ENCODE measurements around the gene RBFOX2. TPM values are rescaled to one million over a fixed set of nuclear protein-coding genes. Genes with fewer than 3 reads are reported as not detected.
"Not testable (repeated sequence)": the region's sequence is repeated elsewhere in the genome, so short reads cannot be mapped to it uniquely, and the experiment has no call there.

The RBFOX2 gene
- total and polyA plus RNA-seq, 2 donors (not counting 1 experiment from before 2014, with no cell fraction given) = 173 to 190 TPM

DNA sequence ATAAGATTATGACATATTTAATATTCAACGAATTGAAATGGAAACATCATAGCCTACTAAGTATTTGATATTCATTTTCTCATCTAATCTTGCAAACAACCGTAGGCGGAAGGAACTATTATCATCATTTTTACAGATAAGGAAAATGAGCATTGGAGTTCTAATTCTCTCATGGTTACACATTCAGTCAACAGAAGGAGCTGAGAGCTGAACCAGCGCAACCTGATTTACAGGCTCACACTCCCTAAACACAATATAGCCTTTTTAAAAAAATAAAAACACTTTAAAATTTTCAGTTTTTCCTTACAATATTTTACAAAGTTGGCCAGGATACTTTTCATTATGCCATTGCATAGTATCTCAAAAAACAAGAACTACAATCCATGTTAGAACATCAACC, 236.1 kb downstream of the RBFOX2 start:
- no peak overlapping the region for H2AFZ ChIP-seq (ENCODE audit: low read length)
- H3K4me3 ChIP-seq (replicated peaks in 1 of 4; ENCODE audit: control extremely low read depth in 1 of 4, insufficient read depth in 1 of 4, low read depth in 3 of 4, low read length in 4 of 4) = no peak overlapping the region
- H3K4me1 ChIP-seq (ENCODE audit: control insufficient read depth, extremely low read depth, insufficient read depth, low read length) = no peaks in the 10 kb centered on the region
- H3K9me3 ChIP-seq (ENCODE audit: control insufficient read depth, insufficient read depth, low read depth, low read length) = no peaks in the 10 kb centered on the region
- H3K4me2 ChIP-seq (ENCODE audit: extremely low read depth, insufficient read depth, low read length) = no peak overlapping the region
- DNase-seq (ENCODE audit: low read depth in 2 of 2) = no peak
- no peaks in the 10 kb centered on the region for H3K27me3 ChIP-seq (ENCODE audit: control insufficient read depth, insufficient read depth, low read length)
- TF ChIP-seq EZH2 (IDR thresholded peaks at IDR 0.05; ENCODE audit: low read length, missing control alignments) = no peak
- TF ChIP-seq, protein P1, sequence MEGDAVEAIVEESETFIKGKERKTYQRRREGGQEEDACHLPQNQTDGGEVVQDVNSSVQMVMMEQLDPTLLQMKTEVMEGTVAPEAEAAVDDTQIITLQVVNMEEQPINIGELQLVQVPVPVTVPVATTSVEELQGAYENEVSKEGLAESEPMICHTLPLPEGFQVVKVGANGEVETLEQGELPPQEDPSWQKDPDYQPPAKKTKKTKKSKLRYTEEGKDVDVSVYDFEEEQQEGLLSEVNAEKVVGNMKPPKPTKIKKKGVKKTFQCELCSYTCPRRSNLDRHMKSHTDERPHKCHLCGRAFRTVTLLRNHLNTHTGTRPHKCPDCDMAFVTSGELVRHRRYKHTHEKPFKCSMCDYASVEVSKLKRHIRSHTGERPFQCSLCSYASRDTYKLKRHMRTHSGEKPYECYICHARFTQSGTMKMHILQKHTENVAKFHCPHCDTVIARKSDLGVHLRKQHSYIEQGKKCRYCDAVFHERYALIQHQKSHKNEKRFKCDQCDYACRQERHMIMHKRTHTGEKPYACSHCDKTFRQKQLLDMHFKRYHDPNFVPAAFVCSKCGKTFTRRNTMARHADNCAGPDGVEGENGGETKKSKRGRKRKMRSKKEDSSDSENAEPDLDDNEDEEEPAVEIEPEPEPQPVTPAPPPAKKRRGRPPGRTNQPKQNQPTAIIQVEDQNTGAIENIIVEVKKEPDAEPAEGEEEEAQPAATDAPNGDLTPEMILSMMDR (conservative IDR thresholded peaks at IDR 0.05 in 1 of 2, IDR thresholded peaks at IDR 0.05 in 1 of 2; ENCODE audit: low read depth in 1 of 2, low read length in 2 of 2) = no peak
- no peak overlapping the region for H3K9ac ChIP-seq (ENCODE audit: insufficient read depth, low read length)
- H3K79me2 ChIP-seq (ENCODE audit: control insufficient read depth, insufficient read depth, low read length) = peaks cover 56% of the 10 kb centered on the region
- no peaks in the 10 kb centered on the region for H3K36me3 ChIP-seq (ENCODE audit: control insufficient read depth, insufficient read depth, low read length)
- no peak overlapping the region for H3K27ac ChIP-seq (ENCODE audit: insufficient read depth, low read length)
- no peaks in the 10 kb centered on the region for H4K20me1 ChIP-seq (ENCODE audit: control insufficient read depth, extremely low read depth, insufficient read depth, low read length)

DNA sequence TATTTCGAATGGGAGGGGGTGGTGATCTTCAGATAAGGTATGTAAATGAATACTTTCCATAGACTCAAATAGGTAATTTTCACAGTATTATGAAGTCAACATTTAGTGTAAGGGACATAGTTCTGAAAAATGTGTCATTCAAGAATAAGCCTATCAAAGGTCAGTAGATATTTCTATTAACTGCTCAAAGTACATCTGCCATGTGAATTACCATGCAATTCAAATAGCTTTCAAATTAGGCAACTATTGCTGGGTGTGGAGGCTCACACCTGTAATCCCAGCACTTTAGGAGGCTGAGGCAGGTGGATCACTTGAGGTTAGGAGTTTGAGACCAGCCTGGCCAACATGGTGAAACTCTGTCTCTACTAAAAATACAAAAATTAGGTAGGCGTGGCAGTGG, 236.8 kb downstream of the RBFOX2 start:
- not testable (repeated sequence) for H3K36me3 ChIP-seq (ENCODE audit: control insufficient read depth, insufficient read depth, low read length); H3K9me3 ChIP-seq (ENCODE audit: control insufficient read depth, insufficient read depth, low read depth, low read length); H2AFZ ChIP-seq (ENCODE audit: low read length); H3K9ac ChIP-seq (ENCODE audit: insufficient read depth, low read length); H3K27me3 ChIP-seq (ENCODE audit: control insufficient read depth, insufficient read depth, low read length); H4K20me1 ChIP-seq (ENCODE audit: control insufficient read depth, extremely low read depth, insufficient read depth, low read length); DNase-seq (ENCODE audit: low read depth in 2 of 2); H3K27ac ChIP-seq (ENCODE audit: insufficient read depth, low read length); H3K4me2 ChIP-seq (ENCODE audit: extremely low read depth, insufficient read depth, low read length); H3K4me3 ChIP-seq (replicated peaks in 1 of 4; ENCODE audit: control extremely low read depth in 1 of 4, insufficient read depth in 1 of 4, low read depth in 3 of 4, low read length in 4 of 4); H3K4me1 ChIP-seq (ENCODE audit: control insufficient read depth, extremely low read depth, insufficient read depth, low read length)
- peaks cover 60% of the 10 kb centered on the region for H3K79me2 ChIP-seq (ENCODE audit: control insufficient read depth, insufficient read depth, low read length)

DNA sequence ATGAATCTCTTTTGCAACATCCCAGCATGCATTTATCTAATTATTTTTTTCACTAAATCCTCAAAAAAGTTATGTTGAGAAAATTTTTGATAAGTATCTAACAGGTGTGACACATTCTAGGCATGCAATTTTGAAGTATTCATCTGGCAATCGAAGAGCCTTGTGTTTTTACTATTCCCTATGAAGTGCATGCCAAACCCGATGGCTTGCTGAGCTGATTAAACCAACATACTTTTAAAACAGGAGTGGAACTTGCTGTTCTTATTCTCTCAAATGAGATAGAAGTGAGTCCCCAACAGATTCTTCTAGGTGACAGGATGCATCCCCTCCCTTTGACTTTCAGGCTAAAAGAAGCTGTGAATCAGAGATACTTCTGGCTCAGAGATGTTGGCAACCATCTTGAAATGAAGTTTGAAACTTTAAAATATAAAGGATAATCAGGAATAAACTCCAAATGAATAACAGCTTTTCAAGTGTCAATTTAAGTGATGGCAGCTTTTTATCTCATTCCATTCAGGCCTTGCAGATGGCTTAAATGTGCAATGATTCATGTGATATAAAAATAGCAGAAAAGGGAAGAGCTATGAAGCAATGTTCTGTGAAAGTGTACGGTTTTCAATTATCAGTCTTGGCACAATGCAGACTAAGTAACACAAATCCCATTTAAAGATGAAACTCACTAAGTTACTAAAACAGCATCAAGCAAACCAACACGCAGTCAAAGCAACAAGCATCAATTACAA, 243.3 kb downstream of the RBFOX2 start:
- TF ChIP-seq EZH2 (IDR thresholded peaks at IDR 0.05; ENCODE audit: low read length, missing control alignments) = no peak
- H3K36me3 ChIP-seq (ENCODE audit: control insufficient read depth, insufficient read depth, low read length) = peaks cover 5% of the 10 kb centered on the region
- peaks cover 61% of the 10 kb centered on the region for H3K79me2 ChIP-seq (ENCODE audit: control insufficient read depth, insufficient read depth, low read length)
- no peaks in the 10 kb centered on the region for H3K27me3 ChIP-seq (ENCODE audit: control insufficient read depth, insufficient read depth, low read length)
- H3K9ac ChIP-seq (ENCODE audit: insufficient read depth, low read length) = no peak overlapping the region
- no peak overlapping the region for H3K27ac ChIP-seq (ENCODE audit: insufficient read depth, low read length)
- no peak overlapping the region for H3K4me2 ChIP-seq (ENCODE audit: extremely low read depth, insufficient read depth, low read length)
- no peaks in the 10 kb centered on the region for H4K20me1 ChIP-seq (ENCODE audit: control insufficient read depth, extremely low read depth, insufficient read depth, low read length)
- H3K4me1 ChIP-seq (ENCODE audit: control insufficient read depth, extremely low read depth, insufficient read depth, low read length) = peaks cover 10% of the 10 kb centered on the region
- no peak overlapping the region for H3K4me3 ChIP-seq (replicated peaks in 1 of 4; ENCODE audit: control extremely low read depth in 1 of 4, insufficient read depth in 1 of 4, low read depth in 3 of 4, low read length in 4 of 4)
- H2AFZ ChIP-seq (ENCODE audit: low read length) = no peak overlapping the region
- peak in 1 of 2 donors; percentile 59 for DNase-seq (ENCODE audit: low read depth in 2 of 2)
- H3K9me3 ChIP-seq (ENCODE audit: control insufficient read depth, insufficient read depth, low read depth, low read length) = no peaks in the 10 kb centered on the region

DNA sequence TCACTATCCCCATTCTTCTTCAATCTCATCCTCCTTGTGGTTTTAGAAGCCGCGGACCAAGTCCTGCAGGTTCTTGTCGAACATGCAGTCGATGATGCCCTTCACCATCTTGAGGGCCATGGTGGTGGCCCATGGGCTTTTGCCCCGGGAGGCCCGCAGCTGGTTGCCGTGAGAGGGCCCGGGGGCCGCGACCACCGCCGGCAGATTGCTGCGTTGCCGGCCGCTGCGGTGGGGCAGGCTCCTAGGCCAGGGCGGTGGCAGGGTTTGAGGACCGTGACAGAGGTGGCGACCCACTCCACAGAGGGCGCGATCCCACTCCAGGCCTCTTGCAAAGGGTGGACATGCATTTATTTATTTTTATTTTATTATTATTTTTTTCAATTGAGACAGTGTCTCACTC, 244.0 kb downstream of the RBFOX2 start:
- TF ChIP-seq, protein P1 (conservative IDR thresholded peaks at IDR 0.05 in 1 of 2, IDR thresholded peaks at IDR 0.05 in 1 of 2; ENCODE audit: low read depth in 1 of 2, low read length in 2 of 2) = no peak
- no peak for TF ChIP-seq EZH2 (IDR thresholded peaks at IDR 0.05; ENCODE audit: low read length, missing control alignments)
- no peak for DNase-seq (ENCODE audit: low read depth in 2 of 2)
- Histone ChIP-seq H3K4me3 (replicated peaks in 1 of 4; ENCODE audit: control extremely low read depth in 1 of 4, insufficient read depth in 1 of 4, low read depth in 3 of 4, low read length in 4 of 4) (no peak overlapping the region), H3K9ac (ENCODE audit: insufficient read depth, low read length) (no peak overlapping the region), H3K27ac (ENCODE audit: insufficient read depth, low read length) (no peak overlapping the region), H4K20me1 (ENCODE audit: control insufficient read depth, extremely low read depth, insufficient read depth, low read length) (no peaks in the 10 kb centered on the region), H3K27me3 (ENCODE audit: control insufficient read depth, insufficient read depth, low read length) (no peaks in the 10 kb centered on the region), H3K36me3 (ENCODE audit: control insufficient read depth, insufficient read depth, low read length) (peaks cover 5% of the 10 kb centered on the region), H3K4me1 (ENCODE audit: control insufficient read depth, extremely low read depth, insufficient read depth, low read length) (peaks cover 10% of the 10 kb centered on the region), H3K79me2 (ENCODE audit: control insufficient read depth, insufficient read depth, low read length) (peaks cover 62% of the 10 kb centered on the region), H3K9me3 (ENCODE audit: control insufficient read depth, insufficient read depth, low read depth, low read length) (no peaks in the 10 kb centered on the region), H2AFZ (ENCODE audit: low read length) (no peak overlapping the region), H3K4me2 (ENCODE audit: extremely low read depth, insufficient read depth, low read length) (no peak overlapping the region)

Measured in fibroblast of lung (primary cell).